Stimulated activated CD4-positive, alpha-beta T cell treated with anti-CD3 and anti-CD28 coated beads, Interleukin-2, amount 100 ng/mL, for 4 hours (primary cell): ENCODE data around the gene LCTL.

Experiments used
- DNase-seq: peaks from one replicate; pipeline ENCODE4 v3.0.0-alpha.2; 2020; ENCODE audit warnings: low read depth

LCTL gene

DNA sequence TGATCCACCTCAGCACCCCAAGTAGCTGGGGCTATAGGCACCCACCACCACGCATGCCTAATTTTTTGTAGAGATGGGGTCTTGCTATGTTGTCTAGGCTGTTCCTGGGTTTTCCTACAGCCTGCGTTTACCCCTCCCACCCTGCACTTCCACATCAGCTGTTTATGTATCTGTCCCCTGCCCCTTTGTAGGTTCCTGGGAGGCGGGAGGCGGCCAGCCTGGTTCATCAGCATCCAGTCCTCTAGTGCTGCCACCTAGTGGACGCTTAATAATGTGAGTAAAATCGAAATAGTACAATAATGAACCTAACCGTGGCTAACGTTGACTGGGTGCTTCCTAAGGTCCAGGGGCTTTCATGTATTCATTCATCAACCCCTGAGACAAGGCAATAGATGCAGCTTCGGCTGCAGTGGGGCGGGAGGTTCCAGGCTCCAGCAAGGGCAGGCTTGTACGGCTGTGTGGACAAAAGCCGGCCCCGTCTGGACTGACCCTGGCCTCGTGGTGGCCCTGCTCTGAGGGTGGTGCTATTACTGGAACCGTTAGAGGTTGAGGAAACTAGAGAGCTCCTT, 1.2 kb upstream of the LCTL start:
- DNase-seq: peak; percentile 20

DNA sequence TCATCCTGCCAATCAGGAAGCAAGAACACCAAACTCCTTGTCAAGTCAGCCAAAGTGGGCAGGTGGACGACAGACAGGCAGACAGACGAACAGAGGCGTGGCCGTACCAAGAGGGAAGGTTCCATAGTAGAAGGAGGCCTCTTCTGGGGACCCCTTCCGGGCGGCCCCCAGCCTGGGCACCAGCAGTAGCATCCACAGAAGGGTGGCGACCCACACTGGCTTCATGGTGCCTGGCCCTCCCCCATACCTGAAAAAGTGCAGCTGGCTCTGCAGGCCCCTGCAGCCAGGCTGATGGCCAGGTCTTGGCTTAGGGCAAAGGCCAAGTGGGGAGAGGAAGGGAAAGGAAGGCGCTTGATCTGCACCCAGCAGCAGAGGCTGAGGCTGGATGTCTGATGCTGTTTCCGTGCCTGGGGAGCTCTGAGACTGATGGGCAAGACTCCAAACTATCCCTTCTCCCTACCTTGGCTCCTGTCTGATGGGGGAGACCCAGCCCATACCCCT, 607 bp downstream of the LCTL start:
- no peak for DNase-seq

DNA sequence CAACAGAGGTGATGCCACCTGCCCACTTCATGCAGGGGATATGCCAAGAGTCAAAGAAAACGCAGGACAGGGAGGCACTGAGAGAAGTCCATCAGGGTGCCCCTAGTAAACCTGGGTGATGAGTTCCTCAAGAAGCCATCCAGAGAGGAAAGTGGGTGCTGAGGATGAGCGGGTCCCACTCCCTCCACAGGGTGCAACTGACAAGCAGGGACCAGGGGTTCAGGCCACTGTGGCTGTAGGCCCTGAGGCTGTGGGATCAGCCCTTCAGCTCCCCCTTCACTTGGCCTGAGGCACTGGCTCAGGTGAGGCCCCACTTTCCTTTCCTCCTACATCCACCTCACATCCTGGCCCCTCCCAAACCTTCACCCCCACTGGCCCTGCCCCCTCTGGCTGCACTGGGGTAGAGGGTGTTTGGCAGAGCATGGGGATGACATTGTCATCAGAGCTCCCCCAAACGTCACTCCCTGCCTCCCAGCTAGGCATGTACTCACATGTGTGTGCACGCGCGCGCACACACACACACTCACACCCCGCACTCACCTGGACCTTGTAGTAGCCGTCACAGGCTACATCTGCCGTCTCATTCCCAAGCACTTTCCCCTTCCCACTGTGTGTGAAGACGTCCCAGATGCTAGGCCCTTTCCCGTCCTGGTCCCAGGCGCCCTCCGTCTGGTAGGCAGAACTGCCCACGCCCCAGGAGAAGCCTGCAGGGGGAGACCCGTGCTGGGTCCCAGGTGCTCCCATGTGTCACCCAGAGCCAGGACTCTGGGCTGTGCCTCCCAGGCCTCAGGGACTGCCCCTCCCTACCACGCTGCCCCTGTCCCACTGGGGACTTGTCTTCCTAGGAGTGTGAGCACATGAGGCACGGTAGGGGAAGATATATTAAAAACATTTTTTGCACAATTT, 1.4 kb downstream of the LCTL start:
- no peak for DNase-seq

DNA sequence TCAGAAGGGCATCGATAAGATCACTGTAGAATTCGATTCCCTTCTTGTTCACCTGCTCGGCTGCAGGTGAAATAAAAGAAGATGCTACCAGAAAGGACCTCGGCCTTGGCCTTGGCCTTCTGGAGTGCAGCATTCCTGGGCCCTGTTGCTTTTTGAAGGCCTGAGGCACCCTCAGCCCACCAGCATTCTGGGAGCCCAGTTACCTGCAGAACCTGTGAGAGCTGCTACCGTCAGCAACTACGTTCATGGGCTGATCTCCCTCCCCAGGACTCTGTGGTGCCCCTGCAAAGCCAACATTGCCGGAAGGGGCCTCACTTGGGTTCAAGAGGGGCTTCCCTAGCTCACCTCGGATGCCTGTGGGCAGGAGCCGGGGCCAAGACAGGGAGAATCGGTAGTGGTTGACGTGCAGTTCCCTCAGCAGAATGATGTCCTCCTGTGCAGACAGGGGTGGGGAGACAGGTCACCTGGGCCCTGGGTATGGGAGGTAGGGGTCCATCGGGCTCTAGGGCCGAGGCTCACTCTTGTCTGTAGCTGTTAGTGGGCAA, 2.2 kb downstream of the LCTL start:
- no peak for DNase-seq

DNA sequence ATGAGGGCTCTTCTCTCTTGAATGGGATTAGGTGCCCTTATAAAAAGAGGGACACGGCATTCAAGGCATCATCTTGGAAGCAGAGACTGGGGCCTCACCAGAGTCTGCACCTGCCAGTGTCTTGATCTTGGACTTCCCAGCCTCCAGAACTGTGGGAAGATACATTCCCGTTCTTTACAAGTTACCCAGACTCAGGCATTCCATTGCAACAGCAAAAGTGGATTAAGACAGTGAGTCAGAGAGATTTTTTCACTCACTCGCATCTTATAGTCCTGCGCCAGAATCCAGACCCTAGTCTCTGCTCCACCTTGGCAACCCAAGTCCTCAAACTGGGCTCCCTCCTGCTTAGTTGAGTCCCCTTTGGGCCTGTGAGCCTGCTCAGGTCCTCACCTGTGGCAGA, 2.7 kb downstream of the LCTL start:
- DNase-seq: no peak

DNA sequence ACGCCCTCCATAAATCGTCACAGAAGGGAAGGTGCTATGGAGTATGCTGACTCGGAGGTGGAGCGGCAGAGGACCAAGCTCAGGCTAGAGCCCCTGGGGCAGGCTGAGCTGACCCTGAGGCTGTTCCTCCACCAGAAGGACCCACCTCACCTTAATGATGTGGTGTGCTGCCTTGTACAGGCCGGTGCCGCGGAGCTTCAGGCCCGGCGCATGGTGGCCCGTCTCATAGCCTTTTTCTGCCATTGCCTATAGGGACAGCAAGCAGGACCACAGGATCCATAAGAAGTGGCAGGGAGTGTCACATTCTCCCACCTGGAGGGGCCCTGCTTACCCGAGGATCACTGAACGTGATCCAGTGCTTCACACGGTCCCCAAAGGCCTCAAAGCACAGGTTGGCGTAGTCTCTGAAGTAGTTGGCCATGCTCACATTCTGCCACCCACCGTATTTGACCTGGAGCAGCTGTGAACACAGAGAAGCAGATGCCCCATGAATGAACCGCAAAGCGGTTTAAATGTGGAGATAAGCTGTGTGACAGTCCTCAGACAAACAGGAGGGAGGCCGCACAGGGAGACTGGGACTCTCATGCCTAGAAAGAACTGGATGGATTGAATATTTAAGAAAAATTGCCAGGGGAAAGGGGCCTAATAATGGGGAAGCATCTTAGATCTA, 4.8 kb downstream of the LCTL start:
- DNase-seq: no peak

DNA sequence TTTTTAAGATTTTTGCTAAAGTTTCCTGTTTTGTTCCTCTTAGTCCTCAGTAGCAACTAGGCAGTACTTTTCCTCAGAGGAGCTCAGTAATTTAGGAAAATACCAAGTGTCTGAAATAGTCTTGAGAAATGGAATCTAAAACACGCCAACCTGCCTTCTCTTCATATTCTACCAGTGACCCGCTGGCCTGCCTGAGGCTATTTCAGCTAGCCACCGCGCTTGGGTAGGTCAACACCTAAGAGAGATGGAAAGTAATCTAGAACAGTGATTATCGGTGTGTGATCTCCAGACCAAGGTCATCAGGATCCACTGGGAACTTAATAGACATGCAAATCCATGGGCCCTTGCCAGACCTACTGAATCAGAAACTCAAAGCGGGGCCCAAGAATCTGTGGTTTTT, 7.5 kb downstream of the LCTL start:
- DNase-seq: no peak

DNA sequence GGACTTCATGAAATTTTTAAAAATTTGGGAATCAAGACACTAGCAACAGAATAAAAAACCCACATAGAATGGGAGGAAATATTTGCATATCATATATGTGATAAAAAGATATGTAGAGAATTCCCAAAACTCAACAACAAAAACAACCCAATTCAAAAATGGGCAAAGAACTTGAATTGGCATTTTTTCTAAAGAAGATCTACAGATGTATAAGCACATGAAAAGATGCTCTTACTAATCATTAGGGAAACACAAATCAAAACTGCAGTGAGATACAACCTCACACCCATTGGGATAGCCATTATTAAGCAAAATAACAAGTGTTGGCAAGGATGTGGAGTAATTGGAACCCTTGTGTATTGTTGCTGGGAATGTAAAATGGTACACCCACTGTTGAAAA, 10.1 kb downstream of the LCTL start:
- no peak for DNase-seq

DNA sequence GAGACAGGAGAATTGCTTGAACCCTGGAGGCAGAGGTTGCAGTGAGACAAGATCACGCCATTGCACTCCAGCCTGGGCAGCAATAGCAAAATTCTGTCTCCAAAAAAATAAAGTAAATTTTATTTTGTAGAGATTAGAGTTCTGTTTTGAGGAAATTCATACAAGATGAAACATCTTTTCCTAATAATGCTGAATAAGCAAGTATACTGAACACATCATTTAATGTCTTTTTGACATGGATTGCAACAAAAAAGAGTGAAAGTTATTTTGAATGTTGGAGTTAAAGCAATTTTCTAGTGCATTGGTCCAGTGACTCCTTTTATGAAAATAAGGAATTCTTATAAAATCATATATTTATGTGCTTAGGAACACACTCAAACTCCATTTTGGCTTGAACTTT, 20.5 kb downstream of the LCTL start:
- no peak for DNase-seq

DNA sequence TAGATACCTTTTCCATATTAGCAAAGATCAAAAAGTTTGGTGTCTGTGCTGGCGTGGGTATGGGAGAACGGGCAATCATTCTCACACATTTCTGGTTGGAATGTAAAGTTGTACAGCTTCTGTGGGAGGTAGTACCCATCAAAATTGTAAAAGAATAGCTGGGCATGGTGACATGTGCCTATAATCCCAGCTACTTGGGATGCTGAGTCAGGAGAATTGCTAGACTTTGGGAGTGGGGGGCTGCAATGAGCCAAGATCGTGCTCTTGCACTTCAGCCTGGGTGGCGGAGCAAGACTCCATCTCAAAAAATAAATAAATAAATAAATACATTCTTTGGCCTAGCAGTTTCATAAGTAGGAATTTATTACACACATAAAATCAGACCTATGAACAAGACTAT, 22.9 kb downstream of the LCTL start:
- no peak for DNase-seq

DNA sequence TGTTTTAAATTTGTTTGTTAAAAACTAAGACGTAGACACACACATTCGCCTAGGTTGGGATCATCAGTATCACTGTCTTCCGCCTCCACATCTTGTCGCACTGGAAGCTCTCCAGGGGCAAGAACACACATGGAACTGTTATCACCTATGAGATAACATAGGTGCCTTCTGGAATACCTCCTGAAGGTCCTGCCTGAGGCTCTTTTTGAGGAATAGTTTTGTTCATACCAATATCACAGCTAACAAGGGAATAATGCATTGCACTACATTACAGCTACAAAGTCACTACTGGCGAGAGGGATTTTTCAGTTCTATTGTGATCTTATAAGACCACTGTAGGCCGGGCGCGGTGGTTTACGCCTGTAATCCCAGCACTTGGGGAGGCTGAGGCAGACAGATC, 30.7 kb downstream of the LCTL start:
- no peak for DNase-seq

DNA sequence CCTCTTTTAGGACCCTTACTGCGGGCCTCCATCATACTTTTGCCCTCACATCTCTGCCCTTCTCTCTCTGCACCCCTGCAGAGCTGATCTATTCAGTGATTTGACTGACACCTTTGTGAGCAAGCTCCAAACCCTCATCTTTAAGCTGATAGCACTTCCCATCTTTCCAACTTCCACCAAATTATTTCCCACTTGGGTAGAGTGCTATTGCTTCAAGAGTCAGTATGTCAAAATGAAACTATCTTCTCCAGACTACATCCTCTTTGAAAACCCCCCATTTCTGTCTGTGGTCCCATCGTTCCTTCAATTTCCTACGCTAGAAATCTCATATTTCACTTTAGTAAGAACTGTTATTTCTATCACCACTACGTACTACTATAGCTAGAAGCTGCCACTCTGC, 41.0 kb downstream of the LCTL start:
- DNase-seq: no peak

DNA sequence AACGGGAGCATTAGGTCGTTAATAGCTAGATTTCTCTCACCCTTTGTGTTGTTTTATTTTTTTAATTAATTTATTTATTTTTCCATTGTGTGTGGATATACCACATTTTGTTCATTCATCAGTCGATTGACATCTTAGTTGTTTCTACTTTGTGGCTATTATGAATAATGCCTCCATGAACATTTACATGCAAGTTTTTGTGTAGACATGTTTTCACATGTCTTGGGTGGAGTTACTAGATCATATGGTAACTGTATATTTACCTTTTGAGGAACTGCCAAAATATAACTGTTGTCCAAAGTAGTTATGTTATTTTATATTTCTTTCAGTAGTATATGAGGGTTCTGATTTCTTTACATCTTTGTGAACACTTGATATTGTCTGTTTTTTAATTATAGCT, 41.9 kb downstream of the LCTL start:
- no peak for DNase-seq

DNA sequence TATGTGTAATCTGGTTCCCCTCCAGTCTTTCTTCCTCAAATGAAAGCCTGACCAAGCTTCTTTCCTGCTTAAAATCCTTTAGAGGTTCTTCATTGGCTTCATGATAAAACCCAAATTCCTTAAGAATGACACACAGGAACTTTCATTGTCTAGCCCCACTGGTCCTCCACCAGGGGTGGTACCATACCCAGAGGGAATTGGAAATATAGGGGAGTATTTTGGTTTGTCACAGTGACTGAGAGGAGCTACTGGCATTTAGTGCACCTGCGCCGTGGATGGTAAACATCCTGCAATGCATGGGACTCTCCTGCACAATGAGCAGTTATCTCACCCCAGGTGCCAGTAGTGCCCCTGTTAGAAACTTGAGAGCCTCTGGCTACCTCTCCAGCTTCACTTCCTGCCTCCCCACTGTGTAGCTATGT, 49.9 kb downstream of the LCTL start:
- no peak for DNase-seq

DNA sequence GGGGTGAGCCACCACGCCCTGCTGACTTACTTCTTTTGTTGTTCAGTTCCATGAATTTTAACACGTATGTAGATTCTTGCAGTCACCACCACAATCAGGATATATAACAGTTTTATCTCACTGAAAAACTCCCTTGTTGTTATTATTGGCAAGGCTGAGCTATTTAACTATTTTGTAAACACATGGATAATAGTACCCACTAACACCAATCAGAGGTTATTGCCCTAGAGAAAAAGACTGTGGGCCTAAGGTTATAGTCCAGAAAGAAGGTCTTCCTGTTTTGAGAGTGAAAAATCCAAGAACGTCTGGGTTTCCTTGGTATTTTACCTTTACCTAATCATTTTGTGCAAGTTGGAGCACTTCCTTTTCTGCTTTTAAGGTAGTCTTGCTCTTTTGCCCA, 51.2 kb downstream of the LCTL start:
- DNase-seq: no peak

DNA sequence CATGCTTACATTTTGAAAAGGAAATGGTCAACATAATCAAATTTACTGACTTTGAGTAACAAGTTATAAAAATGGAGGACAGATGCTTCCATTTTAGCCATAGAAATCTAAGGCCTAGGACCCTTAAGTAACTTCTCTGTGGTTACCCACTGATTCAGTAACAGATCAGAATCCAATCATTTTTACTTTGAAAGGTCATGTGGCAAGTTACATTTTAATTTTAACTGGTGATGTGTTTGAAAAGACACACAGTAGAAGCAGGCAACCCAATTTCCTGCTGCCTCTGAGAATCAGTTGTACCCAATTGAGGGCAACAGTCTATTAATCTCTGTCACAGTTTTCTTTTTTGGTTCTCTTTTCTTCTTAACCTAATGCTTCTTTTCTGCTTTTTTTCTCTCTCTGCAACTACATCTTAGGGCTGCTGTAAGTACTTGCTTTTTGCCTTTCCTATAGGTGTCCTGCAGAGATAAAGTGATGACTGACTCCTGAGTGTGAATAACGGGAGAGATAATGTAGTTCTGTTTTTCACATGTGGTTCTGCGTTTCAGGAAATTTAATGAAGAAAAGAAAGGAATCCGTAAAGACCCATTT, 57.4 kb downstream of the LCTL start:
- no peak for DNase-seq

DNA sequence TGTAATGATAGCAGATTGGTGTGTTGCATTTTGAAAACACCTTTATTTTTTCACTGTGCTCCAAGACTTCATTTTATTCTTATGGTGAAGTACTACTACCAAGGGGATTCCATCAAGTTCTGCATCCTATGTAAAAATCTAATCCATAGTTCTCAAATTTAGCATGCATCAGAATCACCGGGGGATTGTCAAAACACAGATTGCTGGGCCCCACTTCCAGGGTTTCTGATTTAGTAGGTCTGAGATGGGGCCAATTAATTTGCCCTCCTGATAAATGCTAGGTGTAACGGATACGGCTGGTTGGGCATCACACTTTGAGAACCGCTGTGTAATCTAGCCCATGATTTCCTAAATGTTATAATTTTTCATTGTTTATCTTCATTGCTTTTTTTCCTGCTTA, 60.0 kb downstream of the LCTL start:
- no peak for DNase-seq

DNA sequence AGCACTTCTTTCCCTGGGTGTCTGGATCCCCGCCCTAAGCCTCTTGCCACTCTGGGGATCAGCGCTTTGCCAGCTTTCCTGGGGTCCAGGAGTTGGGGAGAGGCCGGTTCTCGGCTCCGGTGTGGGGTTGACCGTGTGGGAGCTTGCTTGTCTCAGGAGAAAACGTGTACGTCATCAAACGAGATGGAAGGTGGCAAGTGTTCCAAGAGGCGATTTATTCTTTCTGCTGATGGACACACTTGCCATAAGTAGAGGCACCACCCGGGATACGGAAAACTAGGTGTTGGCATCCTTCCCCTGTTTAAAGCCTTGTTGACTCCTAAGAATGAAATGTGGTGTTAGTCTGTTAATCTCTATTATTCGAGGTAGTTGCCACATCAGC, 60.4 kb downstream of the LCTL start:
- DNase-seq: no peak

DNA sequence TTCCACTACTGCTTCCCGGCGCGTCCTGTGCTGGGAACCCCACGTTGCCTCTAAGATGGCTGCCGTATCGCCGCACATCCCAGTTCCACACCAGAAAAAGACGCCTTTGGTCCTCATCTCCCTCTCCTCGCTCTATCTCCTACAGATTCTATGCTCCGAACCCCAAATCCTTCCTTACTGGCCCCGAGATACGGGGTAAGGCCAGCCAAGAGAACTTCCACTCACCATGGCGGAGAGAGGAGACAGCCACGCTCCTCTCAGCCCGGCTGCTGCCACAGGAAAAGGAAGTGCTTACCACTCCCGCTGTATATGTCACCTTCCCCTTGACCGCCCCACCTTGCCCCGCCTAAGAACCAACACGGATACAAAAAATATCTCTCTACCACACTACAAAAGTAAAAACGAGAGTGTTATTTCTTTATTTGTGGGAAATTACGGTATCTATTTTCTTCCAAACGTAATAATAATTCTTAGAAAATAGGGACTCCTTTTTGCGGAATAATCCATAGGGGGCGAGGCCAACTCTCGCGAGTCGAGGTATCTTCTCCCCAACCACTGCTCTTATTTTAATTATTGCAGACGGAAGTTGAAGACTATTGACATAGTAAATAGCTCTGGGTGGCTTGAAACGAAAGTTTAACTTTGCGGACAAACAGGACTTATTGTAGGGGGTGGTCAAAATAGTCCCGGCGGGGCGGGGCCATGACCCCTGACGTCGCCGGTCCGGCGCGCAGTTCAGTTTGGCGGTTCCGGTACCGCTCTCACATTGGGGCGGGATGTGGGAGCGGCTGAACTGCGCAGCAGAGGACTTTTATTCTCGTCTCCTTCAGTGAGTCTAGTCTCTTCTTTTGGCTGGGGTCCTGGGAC, 61.0 kb downstream of the LCTL start, which contains the start of the genes RPL4 and ZWILCH:
Gene RPL4, minus strand, starts transcription at position 293 of the 867 bp plus-strand sequence. Its CDS starts 65 bp downstream, at position 228.
Gene ZWILCH, plus strand, starts transcription at position 764 of the 867 bp plus-strand sequence. Its CDS starts 13 bp downstream, at position 777.
- DNase-seq: peak; percentile 67

DNA sequence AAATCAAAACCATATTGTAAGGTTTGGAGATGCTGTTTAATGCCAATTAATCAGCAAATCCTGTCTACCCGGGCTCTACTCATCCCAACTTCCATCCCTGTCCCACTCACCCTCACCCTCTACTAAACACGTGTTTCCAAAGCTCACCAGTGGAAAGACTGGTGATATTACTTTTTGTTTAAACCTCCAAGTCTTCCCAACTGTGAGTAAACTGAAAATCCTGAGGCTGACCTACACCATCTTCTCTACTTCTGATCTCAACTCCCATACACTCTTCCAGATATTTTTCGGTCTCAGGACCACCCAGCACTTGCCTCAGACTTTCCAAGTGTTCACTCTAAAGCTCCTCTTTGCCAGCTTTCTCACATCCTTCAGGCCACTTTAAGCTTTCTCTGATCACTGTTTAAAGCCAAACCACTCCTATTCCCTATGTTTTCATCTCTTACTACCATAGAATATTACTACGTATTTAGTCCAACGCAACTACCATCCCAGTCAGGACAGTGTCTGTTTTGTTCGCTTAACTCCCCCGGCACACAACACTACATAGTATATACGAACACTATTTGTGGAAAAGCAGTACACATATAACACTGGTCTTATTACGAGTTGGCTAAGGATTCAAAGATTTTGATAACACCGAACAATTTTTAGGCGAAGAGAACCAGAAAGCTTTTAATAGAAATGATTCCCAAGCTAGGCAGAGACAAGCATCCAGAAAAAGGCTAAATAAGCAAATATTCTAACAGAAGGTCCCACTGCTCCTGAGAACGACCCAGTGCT, 61.8 kb downstream of the LCTL start:
- DNase-seq: no peak
